ENCODE data around the gene KSR2.
"Not testable (repeated sequence)": the region's sequence is repeated elsewhere in the genome, so short reads cannot be mapped to it uniquely, and the experiment has no call there.

Gene KSR2

GRCh38 chr12:117836999-117837736 lies 131.6 kb downstream of the KSR2 start:
- no peak overlapping the region for H3K4me3 ChIP-seq (ENCODE audit: low read length)
- DNase-seq (ENCODE audit: low read depth, low spot score), result peak; percentile 56

GRCh38 chr12:117836476-117836875 lies 132.3 kb downstream of the KSR2 start:
- no peak overlapping the region for H3K4me3 ChIP-seq (ENCODE audit: low read length)
- DNase-seq (ENCODE audit: low read depth, low spot score), result no peak

- DNase-seq (ENCODE audit: low read depth, low spot score), result no peak
- no peak overlapping the region for H3K4me3 ChIP-seq (ENCODE audit: low read length)
These were observed 133.6 kb downstream of the KSR2 start for GRCh38 chr12:117835156-117835555.

- no peak for DNase-seq (ENCODE audit: low read depth, low spot score)
- H3K4me3 ChIP-seq (ENCODE audit: low read length), result no peak overlapping the region
These were observed 136.0 kb downstream of the KSR2 start for GRCh38 chr12:117832459-117833457.

GRCh38 chr12:117830471-117830870 lies 138.3 kb downstream of the KSR2 start:
- no peak overlapping the region for H3K4me3 ChIP-seq (ENCODE audit: low read length)
- DNase-seq (ENCODE audit: low read depth, low spot score), result no peak

GRCh38 chr12:117829108-117829507 lies 139.7 kb downstream of the KSR2 start:
- DNase-seq (ENCODE audit: low read depth, low spot score), result no peak
- no peak overlapping the region for H3K4me3 ChIP-seq (ENCODE audit: low read length)

GRCh38 chr12:117827660-117828059 lies 141.1 kb downstream of the KSR2 start:
- no peak for DNase-seq (ENCODE audit: low read depth, low spot score)
- H3K4me3 ChIP-seq (ENCODE audit: low read length), result no peak overlapping the region

GRCh38 chr12:117825827-117826226 lies 143.0 kb downstream of the KSR2 start:
- no peak for DNase-seq (ENCODE audit: low read depth, low spot score)
- H3K4me3 ChIP-seq (ENCODE audit: low read length), result no peak overlapping the region

GRCh38 chr12:117821480-117822175 lies 147.2 kb downstream of the KSR2 start:
- no peak for DNase-seq (ENCODE audit: low read depth, low spot score)
- no peak overlapping the region for H3K4me3 ChIP-seq (ENCODE audit: low read length)

- no peak for DNase-seq (ENCODE audit: low read depth, low spot score)
These were observed 148.4 kb downstream of the KSR2 start for GRCh38 chr12:117820216-117820907.

GRCh38 chr12:117819160-117819559 lies 149.6 kb downstream of the KSR2 start:
- DNase-seq (ENCODE audit: low read depth, low spot score), result peak; percentile 25
- no peak overlapping the region for H3K4me3 ChIP-seq (ENCODE audit: low read length)

More at GRCh38 chr12:117820216-117820907, 148.4 kb downstream of the KSR2 start:
- H3K4me3 ChIP-seq (ENCODE audit: low read length), result no peak overlapping the region

GRCh38 chr12:117818400-117818799 lies 150.4 kb downstream of the KSR2 start:
- peak; percentile 91 for DNase-seq (ENCODE audit: low read depth, low spot score)

GRCh38 chr12:117809509-117809908 lies 159.3 kb downstream of the KSR2 start:
- H3K4me3 ChIP-seq (ENCODE audit: low read length), result no peak overlapping the region
- DNase-seq (ENCODE audit: low read depth, low spot score), result no peak

More at GRCh38 chr12:117818400-117818799, 150.4 kb downstream of the KSR2 start:
- H3K4me3 ChIP-seq (ENCODE audit: low read length), result no peak overlapping the region

GRCh38 chr12:117807946-117808345 lies 160.8 kb downstream of the KSR2 start:
- no peak for DNase-seq (ENCODE audit: low read depth, low spot score)
- H3K4me3 ChIP-seq (ENCODE audit: low read length), result no peak overlapping the region

- H3K4me3 ChIP-seq (ENCODE audit: low read length), result no peak overlapping the region
- DNase-seq (ENCODE audit: low read depth, low spot score), result no peak
These were observed 161.4 kb downstream of the KSR2 start for GRCh38 chr12:117807355-117807754.

GRCh38 chr12:117805865-117806264 lies 162.9 kb downstream of the KSR2 start:
- no peak for DNase-seq (ENCODE audit: low read depth, low spot score)
- H3K4me3 ChIP-seq (ENCODE audit: low read length), result no peak overlapping the region

GRCh38 chr12:117803001-117803400 lies 165.8 kb downstream of the KSR2 start:
- DNase-seq (ENCODE audit: low read depth, low spot score), result no peak
- H3K4me3 ChIP-seq (ENCODE audit: low read length), result no peak overlapping the region

- not testable (repeated sequence) for DNase-seq (ENCODE audit: low read depth, low spot score)
These were observed 168.1 kb downstream of the KSR2 start for GRCh38 chr12:117800711-117801110.

GRCh38 chr12:117797202-117797601 lies 171.6 kb downstream of the KSR2 start:
- no peak overlapping the region for H3K4me3 ChIP-seq (ENCODE audit: low read length)
- no peak for DNase-seq (ENCODE audit: low read depth, low spot score)

More at GRCh38 chr12:117800711-117801110, 168.1 kb downstream of the KSR2 start:
- H3K4me3 ChIP-seq (ENCODE audit: low read length), result not testable (repeated sequence)

All from Jurkat, Clone E6-1 (cell line).